Fibroblast of lung (primary cell): ENCODE results near the gene ADGRD1. TPM values are rescaled to one million over a fixed set of nuclear protein-coding genes. Genes with fewer than 3 reads are reported as not detected.

Source experiments
- DNase-seq, 2 donors: peaks; one replicate each; pipeline versions ENCODE4 v3.0.0 to v3.0.0-alpha.2; 2010; ENCODE audit warnings: low read depth in 2 of 2
- H2AFZ ChIP-seq: 2 replicates; pipeline ENCODE4 v1.5.1; 2012; ENCODE audit warnings: low read length, control low read depth, inconsistent platforms
- H3K27ac ChIP-seq: 2 replicates; pipeline ENCODE4 v1.5.1; 2011; ENCODE audit warnings: low read length, control low read depth; ENCODE audit not compliant: insufficient read depth
- H3K27me3 ChIP-seq: 2 replicates; pipeline ENCODE4 v1.5.1; 2011; ENCODE audit warnings: mild to moderate bottlenecking, low read length; ENCODE audit not compliant: control insufficient read depth, insufficient read depth
- H3K36me3 ChIP-seq: 2 replicates; pipeline ENCODE4 v1.5.1; 2011; ENCODE audit warnings: low read length; ENCODE audit not compliant: control insufficient read depth, insufficient read depth
- H3K4me1 ChIP-seq: 2 replicates; pipeline ENCODE4 v1.5.1; 2011; ENCODE audit warnings: low read length; ENCODE audit not compliant: control insufficient read depth, insufficient read depth; ENCODE audit errors: extremely low read depth
- H3K4me2 ChIP-seq: 2 replicates; pipeline ENCODE4 v1.5.1; 2011; ENCODE audit warnings: low read length, control low read depth; ENCODE audit not compliant: insufficient read depth; ENCODE audit errors: extremely low read depth
- H3K4me3 ChIP-seq, 4 experiments: fragments of 200-600 bp in 1 of 4; sonication (generic) in 1 of 4; replicated peaks in 1 of 4; 2 replicates each; pipeline ENCODE4 v1.5.1; 2011 to 2016; ENCODE audit warnings: low read length in 4 of 4, low read depth in 3 of 4, mild to moderate bottlenecking in 3 of 4, control low read depth in 2 of 4, inconsistent platforms in 1 of 4, mixed read lengths in 1 of 4; ENCODE audit not compliant: insufficient read depth in 1 of 4; ENCODE audit errors: control extremely low read depth in 1 of 4
- H3K79me2 ChIP-seq: 2 replicates; pipeline ENCODE4 v1.5.1; 2012; ENCODE audit warnings: mild to moderate bottlenecking, low read length, inconsistent platforms; ENCODE audit not compliant: control insufficient read depth, insufficient read depth
- H3K9ac ChIP-seq: 2 replicates; pipeline ENCODE4 v1.5.1; 2011; ENCODE audit warnings: mild to moderate bottlenecking, low read length, control low read depth; ENCODE audit not compliant: insufficient read depth
- H3K9me3 ChIP-seq: 2 replicates; pipeline ENCODE4 v1.5.1; 2012; ENCODE audit warnings: low read depth, low read length; ENCODE audit not compliant: control insufficient read depth, insufficient read depth
- H4K20me1 ChIP-seq: 2 replicates; pipeline ENCODE4 v1.5.1; 2011; ENCODE audit warnings: low read length; ENCODE audit not compliant: control insufficient read depth, insufficient read depth; ENCODE audit errors: extremely low read depth
- EZH2 ChIP-seq: IDR thresholded peaks from 2 replicates; pipeline ENCODE4 v1.5.1; 2012; ENCODE audit warnings: low read length, control low read depth, mild to moderate bottlenecking; ENCODE audit errors: missing control alignments
- polyA plus RNA-seq, 2 donors: library from polyadenylated mRNA; depleted of rRNA in 1 of 2; stranded (reverse) in 1 of 2; unstranded in 1 of 2; fragments of >200 nt; gene quantifications; 2 replicates each; pipeline ENCODE4 v1.2.1, GENCODE V29; 2011 to 2012; ENCODE audit warnings: missing spikeins in 1 of 2
- total RNA-seq: library from RNA; depleted of rRNA; stranded (reverse); fragments of >200 nt; gene quantifications from 2 replicates; pipeline ENCODE4 v1.2.1, GENCODE V29; 2014
- TF ChIP-seq, protein P1 (sequence below), 2 donors: IDR thresholded peaks in 1 of 2; conservative IDR thresholded peaks in 1 of 2; 1 replicate in 1 of 2; 2 replicates in 1 of 2; pipeline ENCODE4 v1.5.1; 2011 to 2012; ENCODE audit warnings: low read length in 2 of 2, control low read depth in 1 of 2, inconsistent platforms in 1 of 2, low read depth in 1 of 2, mild to moderate bottlenecking in 1 of 2

Gene ADGRD1
- total and polyA plus RNA-seq, 2 donors (not counting 1 experiment from before 2014, with no cell fraction given) = 7.3 to 11.6 TPM

GRCh38 chr12:131188131-131189050 is 234.7 kb downstream of the ADGRD1 start:
- Histone ChIP-seq H3K4me1 (no peaks in the 10 kb centered on the region), H3K4me3 (no peak overlapping the region), H3K36me3 (no peaks in the 10 kb centered on the region), H4K20me1 (no peaks in the 10 kb centered on the region), H3K27me3 (no peaks in the 10 kb centered on the region), H3K79me2 (no peaks in the 10 kb centered on the region), H2AFZ (no peak overlapping the region), H3K9me3 (no peaks in the 10 kb centered on the region), H3K27ac (no peak overlapping the region), H3K9ac (no peak overlapping the region), H3K4me2 (no peak overlapping the region)
- DNase-seq = no peak
- TF ChIP-seq EZH2 = no peak
- TF ChIP-seq, protein P1, sequence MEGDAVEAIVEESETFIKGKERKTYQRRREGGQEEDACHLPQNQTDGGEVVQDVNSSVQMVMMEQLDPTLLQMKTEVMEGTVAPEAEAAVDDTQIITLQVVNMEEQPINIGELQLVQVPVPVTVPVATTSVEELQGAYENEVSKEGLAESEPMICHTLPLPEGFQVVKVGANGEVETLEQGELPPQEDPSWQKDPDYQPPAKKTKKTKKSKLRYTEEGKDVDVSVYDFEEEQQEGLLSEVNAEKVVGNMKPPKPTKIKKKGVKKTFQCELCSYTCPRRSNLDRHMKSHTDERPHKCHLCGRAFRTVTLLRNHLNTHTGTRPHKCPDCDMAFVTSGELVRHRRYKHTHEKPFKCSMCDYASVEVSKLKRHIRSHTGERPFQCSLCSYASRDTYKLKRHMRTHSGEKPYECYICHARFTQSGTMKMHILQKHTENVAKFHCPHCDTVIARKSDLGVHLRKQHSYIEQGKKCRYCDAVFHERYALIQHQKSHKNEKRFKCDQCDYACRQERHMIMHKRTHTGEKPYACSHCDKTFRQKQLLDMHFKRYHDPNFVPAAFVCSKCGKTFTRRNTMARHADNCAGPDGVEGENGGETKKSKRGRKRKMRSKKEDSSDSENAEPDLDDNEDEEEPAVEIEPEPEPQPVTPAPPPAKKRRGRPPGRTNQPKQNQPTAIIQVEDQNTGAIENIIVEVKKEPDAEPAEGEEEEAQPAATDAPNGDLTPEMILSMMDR (conservative IDR thresholded peaks at IDR 0.05 in 1 of 2, IDR thresholded peaks at IDR 0.05 in 1 of 2; ENCODE audit: low read depth in 1 of 2, low read length in 2 of 2) = no peak

- Histone ChIP-seq H2AFZ (no peak overlapping the region), H3K9ac (no peak overlapping the region), H3K79me2 (no peaks in the 10 kb centered on the region), H3K36me3 (no peaks in the 10 kb centered on the region), H3K9me3 (no peaks in the 10 kb centered on the region), H3K4me2 (no peak overlapping the region), H3K4me3 (no peak overlapping the region), H3K27ac (no peak overlapping the region), H3K4me1 (no peaks in the 10 kb centered on the region), H4K20me1 (no peaks in the 10 kb centered on the region), H3K27me3 (no peaks in the 10 kb centered on the region)
- no peak for DNase-seq
- TF ChIP-seq, protein P1 (conservative IDR thresholded peaks at IDR 0.05 in 1 of 2, IDR thresholded peaks at IDR 0.05 in 1 of 2; ENCODE audit: low read depth in 1 of 2, low read length in 2 of 2) = no peak
- TF ChIP-seq EZH2 = no peak
Observed at GRCh38 chr12:131189781-131190180, 236.1 kb downstream of the ADGRD1 start.

GRCh38 chr12:131190965-131191364 is 237.3 kb downstream of the ADGRD1 start:
- H3K4me1 ChIP-seq = no peaks in the 10 kb centered on the region
- no peaks in the 10 kb centered on the region for H3K79me2 ChIP-seq
- H3K36me3 ChIP-seq = no peaks in the 10 kb centered on the region
- DNase-seq = no peak
- H3K4me3 ChIP-seq = no peak overlapping the region
- no peaks in the 10 kb centered on the region for H3K27me3 ChIP-seq
- no peaks in the 10 kb centered on the region for H3K9me3 ChIP-seq
- H3K9ac ChIP-seq = no peak overlapping the region
- no peak overlapping the region for H2AFZ ChIP-seq
- H4K20me1 ChIP-seq = no peaks in the 10 kb centered on the region
- no peak overlapping the region for H3K4me2 ChIP-seq
- no peak for TF ChIP-seq EZH2
- TF ChIP-seq, protein P1 (conservative IDR thresholded peaks at IDR 0.05 in 1 of 2, IDR thresholded peaks at IDR 0.05 in 1 of 2; ENCODE audit: low read depth in 1 of 2, low read length in 2 of 2) = no peak
- H3K27ac ChIP-seq = no peak overlapping the region

Other genes starting within 250 kb of the ADGRD1 start
- gene RIMBP2, start 237.6 kb upstream of the ADGRD1 start, total RNA-seq = under 0.01 and 0.17 TPM in 2 replicates
- not detected in 2 replicates for gene RIMBP2, start 237.6 kb upstream of the ADGRD1 start, polyA plus RNA-seq
- 35.2 and 40.6 TPM in 2 replicates for gene STX2, start 114.7 kb upstream of the ADGRD1 start, total RNA-seq
- gene STX2, start 114.7 kb upstream of the ADGRD1 start, polyA plus RNA-seq = 62.2 and 87.8 TPM in 2 replicates
- gene RAN, start 81.8 kb upstream of the ADGRD1 start, total RNA-seq = 409 and 445 TPM in 2 replicates
- 1,342 and 2,198 TPM in 2 replicates for gene RAN, start 81.8 kb upstream of the ADGRD1 start, polyA plus RNA-seq